Osteocyte (in vitro differentiated cells): Measurements from ENCODE around the gene PRDM16. TPM values are rescaled to one million over a fixed set of nuclear protein-coding genes. Genes with fewer than 3 reads are reported as not detected.

Source experiments
- DNase-seq: peaks from one replicate; pipeline ENCODE4 v3.0.0; 2021; ENCODE audit warnings: mixed read lengths; ENCODE audit not compliant: unreplicated experiment; ENCODE audit errors: extremely low spot score
- H3K27ac Mint-ChIP-seq: one replicate; pipeline ENCODE4 v1.8.0; 2021; ENCODE audit warnings: mild to moderate bottlenecking, mixed read lengths; ENCODE audit not compliant: unreplicated experiment
- H3K27me3 Mint-ChIP-seq: one replicate; pipeline ENCODE4 v1.8.0; 2021; ENCODE audit warnings: mixed read lengths; ENCODE audit not compliant: unreplicated experiment
- H3K36me3 Mint-ChIP-seq: one replicate; pipeline ENCODE4 v1.8.0; 2021; ENCODE audit warnings: mixed read lengths; ENCODE audit not compliant: unreplicated experiment
- H3K4me1 Mint-ChIP-seq: one replicate; pipeline ENCODE4 v1.8.0; 2021; ENCODE audit warnings: mixed read lengths; ENCODE audit not compliant: unreplicated experiment
- H3K4me3 Mint-ChIP-seq: one replicate; pipeline ENCODE4 v1.8.0; 2021; ENCODE audit warnings: mild to moderate bottlenecking, moderate library complexity, mixed read lengths; ENCODE audit not compliant: unreplicated experiment
- H3K9me3 Mint-ChIP-seq: one replicate; pipeline ENCODE4 v1.8.0; 2021; ENCODE audit warnings: mixed read lengths; ENCODE audit not compliant: unreplicated experiment
- total RNA-seq: library from RNA; stranded (reverse); gene quantifications from 2 replicates; pipeline ENCODE4 v1.2.1, GENCODE V29; 2021
- TF ChIP-seq, protein P1 (sequence below): fragments of 200-600 bp; sonication (generic); IDR thresholded peaks from 2 replicates; pipeline ENCODE4 v1.5.0; 2021; ENCODE audit warnings: antibody characterized with exemption, mild to moderate bottlenecking, moderate library complexity

The PRDM16 gene
- total RNA-seq, 1 donor from 2014 or later, result 7.1 TPM

DNA sequence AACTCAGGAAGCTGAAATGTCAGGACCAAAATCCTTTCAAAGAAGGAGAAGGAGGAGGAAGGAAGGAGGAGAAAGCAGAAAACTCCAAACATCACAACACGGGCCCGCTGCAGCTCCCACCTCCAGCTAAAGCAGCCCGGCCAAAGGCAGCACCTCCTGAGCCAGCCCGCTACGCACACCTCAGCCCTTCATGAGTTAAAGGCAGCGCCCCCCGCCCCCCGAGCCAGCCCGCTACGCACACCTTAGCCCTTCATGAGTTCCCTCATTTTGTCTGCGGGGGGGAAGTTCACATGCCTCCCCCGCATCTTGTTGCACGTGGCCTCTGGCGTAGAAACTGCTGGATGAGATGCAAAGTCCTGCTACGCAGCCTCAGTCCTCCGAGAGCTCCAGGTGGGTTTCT, 294.8 kb downstream of the PRDM16 start:
- Mint-ChIP-seq H3K9me3 (no peaks in the 10 kb centered on the region), H3K27ac (no peak overlapping the region), H3K4me3 (no peak overlapping the region), H3K36me3 (no peaks in the 10 kb centered on the region), H3K27me3 (peaks cover 14% of the 10 kb centered on the region), H3K4me1 (peaks cover 45% of the 10 kb centered on the region)
- DNase-seq, result no peak
- TF ChIP-seq, protein P1, sequence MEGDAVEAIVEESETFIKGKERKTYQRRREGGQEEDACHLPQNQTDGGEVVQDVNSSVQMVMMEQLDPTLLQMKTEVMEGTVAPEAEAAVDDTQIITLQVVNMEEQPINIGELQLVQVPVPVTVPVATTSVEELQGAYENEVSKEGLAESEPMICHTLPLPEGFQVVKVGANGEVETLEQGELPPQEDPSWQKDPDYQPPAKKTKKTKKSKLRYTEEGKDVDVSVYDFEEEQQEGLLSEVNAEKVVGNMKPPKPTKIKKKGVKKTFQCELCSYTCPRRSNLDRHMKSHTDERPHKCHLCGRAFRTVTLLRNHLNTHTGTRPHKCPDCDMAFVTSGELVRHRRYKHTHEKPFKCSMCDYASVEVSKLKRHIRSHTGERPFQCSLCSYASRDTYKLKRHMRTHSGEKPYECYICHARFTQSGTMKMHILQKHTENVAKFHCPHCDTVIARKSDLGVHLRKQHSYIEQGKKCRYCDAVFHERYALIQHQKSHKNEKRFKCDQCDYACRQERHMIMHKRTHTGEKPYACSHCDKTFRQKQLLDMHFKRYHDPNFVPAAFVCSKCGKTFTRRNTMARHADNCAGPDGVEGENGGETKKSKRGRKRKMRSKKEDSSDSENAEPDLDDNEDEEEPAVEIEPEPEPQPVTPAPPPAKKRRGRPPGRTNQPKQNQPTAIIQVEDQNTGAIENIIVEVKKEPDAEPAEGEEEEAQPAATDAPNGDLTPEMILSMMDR, result no peak

DNA sequence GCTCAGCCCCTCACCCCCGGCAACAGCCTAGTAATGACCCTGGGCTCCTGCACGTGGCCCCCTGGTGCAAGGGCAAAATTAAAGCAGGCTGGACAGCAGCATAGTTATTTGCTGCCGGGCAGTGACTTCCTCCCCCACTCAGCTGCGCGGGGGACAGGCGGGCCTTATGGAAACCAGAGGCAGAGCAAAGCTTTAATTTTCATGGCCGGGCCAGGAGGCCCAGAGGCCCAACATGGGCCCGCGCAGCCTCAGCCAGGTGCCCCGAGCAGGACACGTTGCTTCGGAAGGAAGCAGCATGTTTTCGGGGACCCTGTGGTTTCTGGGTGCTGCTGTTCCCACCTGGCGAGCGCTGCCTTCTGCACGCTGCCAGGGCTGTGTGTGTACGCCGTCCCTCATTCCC, 295.5 kb downstream of the PRDM16 start:
- TF ChIP-seq, protein P1, result no peak
- H3K4me1 Mint-ChIP-seq, result peaks cover 47% of the 10 kb centered on the region
- no peak for DNase-seq
- no peak overlapping the region for H3K4me3 Mint-ChIP-seq
- no peaks in the 10 kb centered on the region for H3K9me3 Mint-ChIP-seq
- no peaks in the 10 kb centered on the region for H3K36me3 Mint-ChIP-seq
- no peak overlapping the region for H3K27ac Mint-ChIP-seq
- H3K27me3 Mint-ChIP-seq, result peaks cover 11% of the 10 kb centered on the region

DNA sequence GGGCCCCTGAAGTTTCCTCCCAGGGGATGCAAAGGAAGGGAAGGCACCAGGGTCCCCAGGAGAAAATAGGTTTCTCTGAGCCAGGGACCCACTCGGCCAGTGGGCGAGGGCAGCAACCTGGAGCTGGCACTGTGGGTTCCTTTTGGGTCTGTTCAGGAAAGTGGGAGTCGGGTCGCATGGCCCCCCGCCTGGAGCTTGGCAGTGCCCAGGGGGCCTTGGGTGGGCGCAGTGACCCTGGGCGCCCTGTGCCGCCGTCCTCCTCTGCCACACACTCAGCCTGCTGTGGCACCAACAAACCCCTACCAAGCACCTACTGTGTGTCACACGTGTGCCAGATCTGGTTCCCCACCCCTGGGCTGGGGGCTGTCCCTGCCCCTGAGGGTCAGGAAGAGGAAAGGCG, 296.0 kb downstream of the PRDM16 start:
- no peak for DNase-seq
- no peak overlapping the region for H3K4me3 Mint-ChIP-seq
- no peak overlapping the region for H3K27ac Mint-ChIP-seq
- H3K4me1 Mint-ChIP-seq, result peaks cover 50% of the 10 kb centered on the region
- H3K9me3 Mint-ChIP-seq, result no peaks in the 10 kb centered on the region
- TF ChIP-seq, protein P1, result no peak
- H3K27me3 Mint-ChIP-seq, result peaks cover 7% of the 10 kb centered on the region
- H3K36me3 Mint-ChIP-seq, result no peaks in the 10 kb centered on the region

DNA sequence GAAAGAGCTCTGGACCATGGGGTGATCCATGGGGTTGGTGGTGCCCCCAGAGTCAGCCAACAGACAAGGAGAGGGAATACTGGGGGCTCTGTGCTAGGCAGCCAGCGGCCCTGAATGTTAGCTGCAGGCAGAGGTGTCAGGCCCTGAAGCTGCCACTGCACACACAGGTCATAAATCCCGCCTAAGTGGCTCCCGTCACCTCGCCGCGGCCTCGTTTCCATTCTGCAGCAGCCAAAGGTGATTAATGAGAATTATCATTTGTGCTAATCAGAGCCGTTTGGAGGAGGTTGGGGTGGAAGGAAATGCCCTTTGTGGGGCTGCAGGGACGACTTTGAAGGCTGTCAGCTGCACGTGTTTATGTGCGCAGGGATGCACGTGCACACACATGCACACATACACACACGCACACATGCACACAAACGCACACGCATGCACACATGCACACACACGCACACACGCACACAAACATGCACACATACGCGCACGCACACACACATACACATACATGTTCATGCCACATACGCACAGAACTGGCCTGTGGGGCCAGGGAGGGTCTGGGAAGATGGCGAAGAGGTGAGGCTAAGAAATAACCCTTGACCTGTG, 296.6 kb downstream of the PRDM16 start:
- Mint-ChIP-seq H3K27me3 (peaks cover 6% of the 10 kb centered on the region), H3K36me3 (no peaks in the 10 kb centered on the region), H3K27ac (no peak overlapping the region), H3K4me1 (peaks cover 54% of the 10 kb centered on the region), H3K4me3 (no peak overlapping the region), H3K9me3 (no peaks in the 10 kb centered on the region)
- TF ChIP-seq, protein P1, result no peak
- no peak for DNase-seq

DNA sequence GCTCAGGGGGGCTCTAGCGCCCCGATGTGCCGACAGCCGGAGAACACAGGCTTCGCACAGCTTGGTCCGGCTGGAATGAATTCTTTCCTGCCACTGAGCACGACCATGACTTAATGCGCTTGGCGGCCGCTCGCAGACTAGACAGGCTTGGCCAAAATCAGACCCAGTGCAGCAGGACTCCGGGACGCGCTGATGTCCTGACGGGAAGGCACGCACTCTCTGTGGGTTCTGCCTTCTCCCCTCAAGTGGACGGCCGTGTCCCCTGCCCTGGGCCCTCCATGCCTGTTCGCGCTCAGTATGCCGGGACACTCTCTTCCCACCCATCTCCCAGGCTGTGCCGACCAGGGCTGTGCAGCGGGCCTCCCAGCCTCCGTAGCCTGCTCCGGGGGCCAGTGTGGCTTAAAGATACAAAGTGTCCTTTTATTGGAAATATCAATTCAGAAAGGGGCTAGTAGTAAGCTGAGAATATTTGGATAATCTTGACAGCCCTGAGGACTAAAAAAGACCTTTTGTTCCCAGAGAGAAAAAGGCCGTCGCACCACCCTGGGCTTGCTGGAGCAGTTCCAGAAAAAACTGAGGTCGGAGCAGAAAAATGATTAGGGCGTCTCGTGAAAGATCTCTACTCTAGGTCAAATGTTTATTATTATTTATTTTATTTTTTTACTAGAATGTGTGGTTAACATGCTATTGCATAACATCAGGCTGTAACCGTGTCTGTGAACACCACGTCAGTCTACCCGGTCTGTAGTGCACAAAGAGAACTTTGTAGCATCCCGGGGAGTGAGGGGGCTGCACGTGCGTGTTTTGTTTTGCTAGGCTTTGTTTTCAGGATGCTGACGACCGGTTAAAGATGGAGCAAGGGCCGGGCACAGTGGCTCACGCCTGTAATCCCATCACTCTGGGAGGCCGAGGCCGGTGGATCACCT, 297.4 kb downstream of the PRDM16 start:
- no peak for DNase-seq
- peak overlapping the region; percentile 80 for H3K27ac Mint-ChIP-seq
- H3K4me1 Mint-ChIP-seq, result peaks cover 58% of the 10 kb centered on the region
- H3K36me3 Mint-ChIP-seq, result no peaks in the 10 kb centered on the region
- no peak overlapping the region for H3K4me3 Mint-ChIP-seq
- TF ChIP-seq, protein P1, result no peak
- no peaks in the 10 kb centered on the region for H3K9me3 Mint-ChIP-seq
- peaks cover 3% of the 10 kb centered on the region for H3K27me3 Mint-ChIP-seq
